Stimulated activated CD8-positive, alpha-beta memory T cell treated with anti-CD3 and anti-CD28 coated beads, Interleukin-12 subunit alpha, Interleukin-12 subunit beta, amount 100 ng/mL, for 24 hours (primary cell): ENCODE data around the gene BCAS4.
A peak's percentile ranks its signal among the peaks of the same experiment; 100 is the strongest.

Experiments used
- DNase-seq: peaks from one replicate; pipeline ENCODE4 v3.0.0-alpha.2; 2020; ENCODE audit errors: extremely low read depth

BCAS4 gene

GRCh38 chr20:50823319-50823718, 28.5 kb downstream of the BCAS4 start:
- DNase-seq: no peak

- no peak for DNase-seq
Observed at GRCh38 chr20:50824137-50824536, 29.3 kb downstream of the BCAS4 start.

GRCh38 chr20:50826121-50826520, 31.3 kb downstream of the BCAS4 start:
- DNase-seq: no peak

- DNase-seq: no peak
Observed at GRCh38 chr20:50828363-50829136, 33.7 kb downstream of the BCAS4 start.

- DNase-seq: no peak
Observed at GRCh38 chr20:50831622-50832021, 36.8 kb downstream of the BCAS4 start.

GRCh38 chr20:50834599-50835005, 39.7 kb downstream of the BCAS4 start:
- no peak for DNase-seq

GRCh38 chr20:50837532-50838321, 42.9 kb downstream of the BCAS4 start:
- DNase-seq: no peak

- DNase-seq: no peak
Observed at GRCh38 chr20:50838322-50838625, 43.4 kb downstream of the BCAS4 start.

GRCh38 chr20:50838707-50839385, 44.0 kb downstream of the BCAS4 start:
- no peak for DNase-seq

- no peak for DNase-seq
Observed at GRCh38 chr20:50842821-50843220, 48.0 kb downstream of the BCAS4 start.

- no peak for DNase-seq
Observed at GRCh38 chr20:50843331-50844276, 48.7 kb downstream of the BCAS4 start.

GRCh38 chr20:50844430-50845100, 49.7 kb downstream of the BCAS4 start:
- DNase-seq: peak; percentile 23

- no peak for DNase-seq
Observed at GRCh38 chr20:50845566-50846215, 50.8 kb downstream of the BCAS4 start.

GRCh38 chr20:50848341-50848808, 53.5 kb downstream of the BCAS4 start:
- no peak for DNase-seq

GRCh38 chr20:50848846-50849673, 54.2 kb downstream of the BCAS4 start:
- no peak for DNase-seq

- no peak for DNase-seq
Observed at GRCh38 chr20:50850721-50851286, 55.9 kb downstream of the BCAS4 start.

- DNase-seq: no peak
Observed at GRCh38 chr20:50852085-50852484, 57.2 kb downstream of the BCAS4 start.

- no peak for DNase-seq
Observed at GRCh38 chr20:50854506-50855249, 59.8 kb downstream of the BCAS4 start.
